ENCODE measurements around the gene ZNF416.
A peak's percentile ranks its signal among the peaks of the same experiment; 100 is the strongest.

ZNF416 gene

GRCh38 chr19:57578487-57579205, at the start of gene ZNF416:
Gene ZNF416, minus strand, starts transcription at chr19:57578911. Its CDS starts 207 bp downstream, at chr19:57578704.
- DNase-seq (ENCODE audit: low spot score), result peak; percentile 97

DNA sequence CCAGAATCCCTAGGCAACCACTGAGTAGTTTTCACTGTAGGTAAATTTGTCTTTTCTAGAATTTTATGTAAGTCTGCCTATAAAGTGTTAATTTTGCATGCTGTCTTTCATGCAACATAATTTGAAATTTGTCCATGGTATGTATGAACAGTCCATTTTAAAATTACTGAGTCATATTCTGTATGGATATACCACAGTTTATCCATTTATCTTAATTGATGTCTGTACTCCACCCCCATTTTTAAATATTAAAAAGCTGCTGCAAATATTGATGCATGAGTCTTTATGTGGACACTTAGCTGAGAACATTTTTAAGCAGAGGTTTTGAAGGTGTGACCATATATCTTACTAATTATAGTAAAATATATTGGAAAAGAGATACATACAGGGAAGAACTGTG, 44.4 kb upstream of the ZNF416 start:
- no peak for DNase-seq (ENCODE audit: low spot score)

DNA sequence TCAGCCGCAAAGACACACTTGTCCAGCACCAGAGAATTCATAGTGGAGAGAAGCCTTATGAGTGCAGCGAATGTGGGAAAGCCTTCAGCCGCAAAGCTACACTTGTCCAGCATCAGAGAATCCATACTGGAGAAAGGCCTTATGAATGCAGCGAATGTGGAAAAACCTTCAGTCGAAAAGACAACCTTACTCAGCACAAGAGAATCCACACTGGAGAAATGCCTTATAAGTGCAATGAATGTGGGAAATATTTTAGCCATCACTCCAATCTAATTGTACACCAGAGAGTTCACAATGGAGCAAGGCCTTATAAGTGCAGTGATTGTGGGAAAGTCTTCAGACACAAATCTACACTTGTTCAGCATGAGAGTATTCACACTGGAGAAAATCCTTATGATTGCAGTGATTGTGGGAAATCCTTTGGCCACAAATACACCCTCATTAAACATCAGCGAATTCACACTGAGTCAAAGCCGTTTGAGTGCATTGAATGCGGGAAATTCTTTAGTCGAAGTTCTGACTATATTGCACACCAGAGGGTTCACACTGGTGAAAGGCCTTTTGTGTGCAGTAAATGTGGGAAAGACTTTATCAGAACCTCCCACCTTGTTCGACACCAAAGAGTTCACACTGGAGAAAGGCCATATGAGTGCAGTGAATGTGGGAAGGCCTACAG, 42.1 kb upstream of the ZNF416 start:
- no peak for DNase-seq (ENCODE audit: low spot score)

GRCh38 chr19:57615346-57615745, 36.6 kb upstream of the ZNF416 start:
- no peak for DNase-seq (ENCODE audit: low spot score)

GRCh38 chr19:57613941-57614743, 35.4 kb upstream of the ZNF416 start, which contains the start of gene ZNF134:
Gene ZNF134, plus strand, starts transcription at chr19:57614242. Its CDS starts 5,227 bp downstream, at chr19:57619469.
- peak; percentile 90 for DNase-seq (ENCODE audit: low spot score)

GRCh38 chr19:57611113-57611512, 32.4 kb upstream of the ZNF416 start:
- no peak for DNase-seq (ENCODE audit: low spot score)

- no peak for DNase-seq (ENCODE audit: low spot score)
These were observed 28.2 kb upstream of the ZNF416 start for GRCh38 chr19:57606931-57607330.

DNA sequence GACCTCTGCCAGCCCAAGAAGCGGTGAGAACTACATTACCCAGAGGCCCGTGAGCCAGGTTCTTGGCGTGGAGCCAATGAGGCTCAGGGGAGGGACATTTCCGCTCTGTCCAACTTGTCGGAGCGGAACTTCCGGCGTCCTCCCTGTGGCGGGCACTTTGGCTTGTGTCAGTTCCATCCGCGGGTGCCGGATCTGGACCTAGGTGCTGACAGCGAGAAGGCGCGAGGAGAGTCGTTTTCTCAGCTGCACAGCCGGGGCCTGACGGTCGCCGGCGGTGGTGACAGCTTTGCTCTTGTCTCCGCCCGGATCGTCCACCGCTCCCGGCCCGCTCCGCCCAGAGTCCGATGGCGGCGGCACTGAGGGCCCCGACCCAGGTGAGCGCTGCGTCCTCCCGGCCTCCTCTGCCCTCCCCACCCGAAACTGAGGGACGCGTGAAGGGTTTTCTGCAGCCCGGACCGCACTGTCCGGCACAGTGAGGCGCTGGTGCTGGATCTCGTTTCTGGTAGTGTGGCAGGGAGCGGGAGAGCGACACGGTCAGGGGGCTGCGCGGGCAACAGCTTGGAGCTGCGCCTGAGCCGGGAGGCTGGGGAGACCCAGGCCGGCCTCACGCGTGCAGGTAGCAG, 21.2 kb upstream of the ZNF416 start, which contains the start of gene ZNF530:
TSS of gene ZNF530 (plus strand) at position 125 of the 623 bp plus-strand sequence. CDS start 4,461 bp downstream, outside the sequence.
- DNase-seq (ENCODE audit: low spot score), result peak; percentile 87

- DNase-seq (ENCODE audit: low spot score), result no peak
These were observed 20.7 kb upstream of the ZNF416 start for GRCh38 chr19:57599377-57599760.

DNA sequence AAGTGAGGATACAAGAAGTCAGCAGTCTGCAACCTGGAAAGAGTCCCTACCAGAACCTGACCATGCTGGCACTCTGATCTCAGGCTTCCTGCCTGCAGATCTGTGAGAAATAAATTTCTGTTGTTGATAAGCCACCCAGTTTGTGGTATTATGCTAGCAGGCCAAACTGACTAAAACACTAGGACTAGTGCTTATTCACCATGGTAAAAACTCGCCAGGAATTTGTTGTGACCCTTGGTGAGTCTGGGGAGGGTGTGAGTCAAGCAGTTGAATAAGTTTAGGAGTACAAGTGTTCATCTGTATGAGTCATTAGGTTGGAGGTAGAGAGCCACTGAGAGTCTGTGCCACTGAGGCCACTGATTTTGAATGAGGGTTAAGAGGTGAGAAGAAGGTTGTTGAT, 8.8 kb upstream of the ZNF416 start:
- DNase-seq (ENCODE audit: low spot score), result no peak

DNA sequence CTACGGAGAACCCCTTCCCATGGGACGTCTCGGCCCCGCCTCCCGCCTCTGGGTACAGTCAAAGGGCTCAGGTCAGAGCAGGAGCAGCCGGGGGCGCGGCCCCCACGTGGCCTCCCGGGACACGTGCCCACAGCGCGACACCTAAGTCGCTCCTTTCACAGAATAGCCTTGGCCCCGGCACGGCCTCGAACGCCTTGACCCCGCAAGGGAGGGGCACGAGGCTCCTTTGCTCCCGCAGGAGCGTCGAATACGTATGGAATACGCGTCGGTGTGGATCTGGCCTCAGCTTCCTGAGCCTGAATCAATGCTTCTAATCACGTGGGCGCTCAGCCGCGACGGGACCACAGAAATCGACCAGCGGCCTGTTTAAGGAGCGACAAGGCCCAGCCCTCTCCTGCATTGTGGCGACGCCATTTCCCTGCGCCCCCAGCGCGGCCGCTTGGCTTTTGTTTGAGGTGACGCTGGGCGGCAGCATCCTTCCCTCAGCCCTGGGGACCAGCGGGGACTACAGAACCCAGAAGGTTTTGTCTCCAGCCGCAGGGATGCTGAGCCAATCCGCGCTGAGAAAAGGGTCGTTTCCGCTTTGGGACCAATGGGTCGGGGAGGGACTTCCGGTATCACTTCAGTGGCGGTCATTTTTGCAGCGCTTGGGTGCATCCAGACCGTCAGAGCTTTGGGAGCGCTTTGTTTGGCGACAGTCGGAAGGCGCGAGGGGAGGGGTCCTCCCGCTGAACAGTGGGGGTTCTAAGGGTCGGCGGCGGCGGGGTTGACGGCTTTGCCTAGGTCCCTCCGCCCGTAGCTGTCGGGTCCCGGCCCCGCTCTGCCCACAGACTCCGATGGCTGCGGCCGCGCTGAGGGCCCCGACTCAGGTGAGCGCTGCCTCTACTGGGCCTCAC, 5.1 kb upstream of the ZNF416 start, which contains the start of gene ZIK1:
TSS of gene ZIK1 (plus strand) at position 625 of the 896 bp plus-strand sequence. CDS start at position 837, 212 bp downstream.
- DNase-seq (ENCODE audit: low spot score), result peak; percentile 93

DNA sequence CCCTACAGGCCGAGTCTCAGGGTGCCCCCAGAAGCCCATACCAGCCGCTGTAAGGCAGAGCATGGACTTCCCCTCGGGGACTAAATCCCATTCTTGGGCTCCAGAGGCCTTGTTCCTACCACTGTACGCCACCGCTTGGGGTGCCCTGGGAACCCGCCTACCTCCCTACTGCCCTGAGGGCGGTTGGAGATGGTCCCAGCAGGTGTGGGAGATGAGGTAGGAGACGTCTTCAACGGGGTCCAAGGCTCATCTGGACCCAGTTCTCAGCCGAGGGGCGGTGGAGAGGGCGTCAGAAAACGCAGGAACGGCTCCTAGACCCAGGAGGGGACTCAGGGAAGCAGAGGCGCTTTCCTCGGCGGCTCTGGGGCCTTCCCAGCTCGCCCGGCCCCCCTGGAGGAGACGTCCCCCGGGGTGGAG, 4.4 kb upstream of the ZNF416 start:
- DNase-seq (ENCODE audit: low spot score), result no peak

GRCh38 chr19:57576661-57577060, 2.0 kb downstream of the ZNF416 start:
- DNase-seq (ENCODE audit: low spot score), result no peak

GRCh38 chr19:57572415-57572947, 6.2 kb downstream of the ZNF416 start:
- no peak for DNase-seq (ENCODE audit: low spot score)

DNA sequence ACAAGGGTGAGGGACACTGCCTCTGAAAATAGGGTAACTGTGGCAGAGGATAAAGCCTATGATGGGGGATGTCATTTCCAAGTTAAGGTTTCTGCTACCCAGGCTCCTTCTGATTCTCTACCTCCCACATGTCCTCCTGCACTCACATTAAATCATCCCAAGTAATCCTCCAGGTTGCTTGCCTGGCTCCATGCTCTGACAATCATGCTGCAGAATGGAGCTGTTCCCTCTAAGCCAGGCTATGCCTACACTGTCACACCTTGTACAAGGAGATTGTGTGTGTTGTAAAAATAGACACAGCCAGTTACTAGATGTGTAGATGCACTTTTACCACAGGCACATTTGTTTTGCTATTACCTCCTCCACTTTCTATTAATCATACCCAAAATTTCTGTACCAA, 8.0 kb downstream of the ZNF416 start:
- DNase-seq (ENCODE audit: low spot score), result no peak

DNA sequence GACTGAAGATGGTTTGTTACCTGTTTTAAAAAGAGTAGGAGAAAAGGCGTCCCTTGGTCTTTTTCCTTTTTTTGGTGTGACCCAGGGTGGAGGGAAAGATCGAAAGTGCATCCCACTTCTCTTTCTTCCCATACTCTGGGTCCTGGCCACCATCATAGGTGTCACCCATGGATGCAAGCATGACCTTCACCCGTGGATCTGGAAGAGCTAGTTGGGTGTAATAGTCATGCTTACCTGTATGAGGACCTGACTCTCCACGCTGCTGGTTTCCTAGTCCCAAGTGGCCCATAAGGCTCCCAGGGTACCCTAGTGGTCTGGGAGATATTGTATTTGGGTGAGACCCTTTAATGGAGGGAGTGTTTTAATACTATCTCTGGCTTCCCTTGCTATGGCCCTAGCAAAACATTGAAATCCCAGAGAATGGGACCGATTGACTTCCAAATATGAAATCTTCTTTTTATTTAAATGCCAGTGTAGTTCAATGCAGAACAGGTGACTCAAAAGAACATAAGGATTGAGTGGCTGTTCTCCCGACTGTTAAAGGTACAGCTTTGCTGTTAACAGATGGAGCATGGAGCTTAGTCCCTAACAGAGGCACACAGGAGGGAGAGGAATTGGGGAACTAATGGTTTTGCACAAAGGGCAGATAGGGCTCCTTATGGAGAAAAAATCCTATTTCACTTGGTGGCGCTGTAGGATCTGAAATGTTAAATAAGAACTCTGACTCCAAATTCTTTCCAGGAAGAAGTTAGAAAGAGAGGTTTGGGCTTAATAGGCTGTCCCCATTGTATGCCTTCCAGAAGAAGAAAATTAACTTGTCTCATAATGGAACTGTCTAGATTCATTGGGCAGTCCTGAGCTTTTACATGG, 12.1 kb downstream of the ZNF416 start:
- DNase-seq (ENCODE audit: low spot score), result no peak

GRCh38 chr19:57563547-57563946, 15.2 kb downstream of the ZNF416 start:
- no peak for DNase-seq (ENCODE audit: low spot score)

- DNase-seq (ENCODE audit: low spot score), result no peak
These were observed 18.6 kb downstream of the ZNF416 start for GRCh38 chr19:57560049-57560491.

GRCh38 chr19:57559404-57560025, 19.2 kb downstream of the ZNF416 start, which contains the start of gene ZNF550:
Gene ZNF550, minus strand, starts transcription at chr19:57559863. Its CDS starts 181 bp downstream, at chr19:57559682.
- DNase-seq (ENCODE audit: low spot score), result peak; percentile 91

Measured in CD4-positive, alpha-beta T cell treated with Interleukin-6 at 100 ng/mL for 8 hours (primary cell).